Activated naive CD4-positive, alpha-beta T cell treated with anti-CD3 and anti-CD28 coated beads, Interleukin-2, amount 50 U/mL, for 72 hours (primary cell): ENCODE measurements around the gene COL4A5. TPM values are rescaled to one million over a fixed set of nuclear protein-coding genes. Genes with fewer than 3 reads are reported as not detected.
"Not testable (repeated sequence)": the region's sequence is repeated elsewhere in the genome, so short reads cannot be mapped to it uniquely, and the experiment has no call there.

Source experiments
- ATAC-seq, 2 donors: fragments of 150-1000 bp; cut with Tn5 transposase; 2 replicates each; pipeline ENCODE4 v1.10.0; 2021; ENCODE audit warnings: mild to moderate bottlenecking in 2 of 2, moderate library complexity in 2 of 2
- DNase-seq, 2 donors: peaks; one replicate each; pipeline ENCODE4 v3.0.0; 2021 to 2022; ENCODE audit warnings: low spot score in 2 of 2
- H3K27ac Mint-ChIP-seq, 2 donors: one replicate each; pipeline ENCODE4 v1.8.0; 2022; ENCODE audit warnings: mild to moderate bottlenecking in 2 of 2, mixed read lengths in 2 of 2
- H3K36me3 Mint-ChIP-seq, 2 donors: one replicate each; pipeline ENCODE4 v1.8.0; 2022; ENCODE audit warnings: mixed read lengths in 2 of 2
- H3K9me3 Mint-ChIP-seq, 2 donors: one replicate each; pipeline ENCODE4 v1.8.0; 2022; ENCODE audit warnings: mixed read lengths in 2 of 2
- total RNA-seq, 2 donors: library from RNA; stranded (reverse); gene quantifications; one replicate each; pipeline ENCODE4 v1.2.3, GENCODE V29; 2022

COL4A5 gene
- total RNA-seq, result not detected

- Mint-ChIP-seq H3K36me3 (no peaks in the 10 kb centered on the region), H3K27ac (no peak within 1 kb of the TSS), H3K9me3 (no peaks in the 10 kb centered on the region)
- ATAC-seq, result no peak
- no peak for DNase-seq
Measured at GRCh38 chrX:108439426-108439942, at the start of gene COL4A5. Gene COL4A5 (plus strand): TSS chrX:108439838. CDS start chrX:108440126, 288 bp downstream.

- not testable (repeated sequence) for H3K27ac Mint-ChIP-seq, H3K9me3 Mint-ChIP-seq, DNase-seq, H3K36me3 Mint-ChIP-seq, ATAC-seq
Measured at GRCh38 chrX:108390976-108391717, 48.5 kb upstream of the COL4A5 start.

GRCh38 chrX:108396188-108396891 is 43.3 kb upstream of the COL4A5 start:
- no peaks in the 10 kb centered on the region for H3K9me3 Mint-ChIP-seq
- DNase-seq, result no peak
- ATAC-seq, result no peak
- H3K36me3 Mint-ChIP-seq, result no peaks in the 10 kb centered on the region
- H3K27ac Mint-ChIP-seq, result no peak overlapping the region

- no peaks in the 10 kb centered on the region for H3K9me3 Mint-ChIP-seq
- ATAC-seq (no peak), DNase-seq (no peak)
Measured at GRCh38 chrX:108396986-108397385, 42.7 kb upstream of the COL4A5 start.

DNA sequence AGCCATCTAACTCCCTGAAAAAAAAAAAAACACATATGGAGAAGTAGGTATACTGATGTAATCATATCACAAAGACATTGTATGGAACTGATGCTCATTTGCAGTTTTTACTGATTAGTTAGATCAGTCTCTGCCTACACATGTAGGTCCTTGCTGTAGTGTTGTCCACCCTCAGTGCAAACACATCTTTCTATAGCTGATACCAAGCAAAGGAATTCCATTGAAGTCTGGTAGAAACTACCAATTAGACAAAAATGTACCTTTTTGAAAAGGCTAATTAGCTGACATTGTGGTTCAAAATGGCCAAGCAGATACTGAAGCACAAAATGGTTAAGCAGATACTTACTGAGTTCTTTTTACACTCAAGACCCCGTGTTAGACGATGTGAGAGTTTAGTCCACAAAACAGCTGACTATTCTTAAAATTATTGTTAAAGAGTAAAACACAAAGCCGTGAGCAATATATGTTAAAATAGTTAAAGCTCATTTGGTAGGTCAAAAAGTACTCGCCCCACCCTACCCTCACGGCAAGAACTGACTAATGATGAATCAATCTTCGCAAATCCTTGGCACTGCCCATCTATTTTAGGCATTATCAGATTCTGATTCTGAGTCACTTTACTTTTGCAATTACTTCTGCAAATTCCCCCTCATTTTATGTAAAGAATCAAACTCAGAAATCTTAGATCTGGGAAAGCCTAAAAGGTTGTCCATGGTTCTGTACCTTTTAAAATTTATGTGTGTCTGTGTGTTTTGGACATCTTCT is 41.8 kb upstream of the COL4A5 start:
- no peak overlapping the region for H3K27ac Mint-ChIP-seq
- no peaks in the 10 kb centered on the region for H3K36me3 Mint-ChIP-seq
- no peaks in the 10 kb centered on the region for H3K9me3 Mint-ChIP-seq
- DNase-seq, result no peak
- ATAC-seq, result no peak

More at GRCh38 chrX:108396986-108397385, 42.7 kb upstream of the COL4A5 start:
- Mint-ChIP-seq H3K27ac (no peak overlapping the region), H3K36me3 (no peaks in the 10 kb centered on the region)

GRCh38 chrX:108399418-108400165 is 40.0 kb upstream of the COL4A5 start:
- Mint-ChIP-seq H3K27ac (no peak overlapping the region), H3K36me3 (no peaks in the 10 kb centered on the region), H3K9me3 (no peaks in the 10 kb centered on the region)
- no peak for DNase-seq
- ATAC-seq, result no peak

DNA sequence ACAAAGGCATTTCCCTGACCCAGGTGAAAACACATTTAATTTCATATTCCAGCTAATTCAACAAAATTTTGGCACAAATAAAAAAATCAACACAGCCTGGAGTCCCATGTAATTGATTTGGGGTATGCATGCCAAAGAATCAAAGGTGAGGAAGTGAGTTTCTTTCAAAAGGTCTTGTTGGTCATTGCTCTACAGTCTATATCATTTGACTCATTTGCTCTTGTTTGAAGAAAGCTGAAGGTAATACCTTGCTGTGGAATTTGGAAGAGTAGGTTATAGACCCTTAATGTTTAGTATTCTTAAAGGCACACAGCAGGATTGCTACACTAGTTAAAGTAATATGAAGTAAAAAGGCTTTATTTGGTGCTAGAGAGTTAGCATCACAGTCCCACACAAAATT is 26.9 kb upstream of the COL4A5 start:
- Mint-ChIP-seq H3K27ac (no peak overlapping the region), H3K9me3 (no peaks in the 10 kb centered on the region), H3K36me3 (no peaks in the 10 kb centered on the region)
- DNase-seq (no peak), ATAC-seq (no peak)

GRCh38 chrX:108415146-108415545 is 24.5 kb upstream of the COL4A5 start:
- no peaks in the 10 kb centered on the region for H3K36me3 Mint-ChIP-seq
- DNase-seq, result no peak
- no peak overlapping the region for H3K27ac Mint-ChIP-seq
- ATAC-seq, result no peak
- H3K9me3 Mint-ChIP-seq, result no peaks in the 10 kb centered on the region

DNA sequence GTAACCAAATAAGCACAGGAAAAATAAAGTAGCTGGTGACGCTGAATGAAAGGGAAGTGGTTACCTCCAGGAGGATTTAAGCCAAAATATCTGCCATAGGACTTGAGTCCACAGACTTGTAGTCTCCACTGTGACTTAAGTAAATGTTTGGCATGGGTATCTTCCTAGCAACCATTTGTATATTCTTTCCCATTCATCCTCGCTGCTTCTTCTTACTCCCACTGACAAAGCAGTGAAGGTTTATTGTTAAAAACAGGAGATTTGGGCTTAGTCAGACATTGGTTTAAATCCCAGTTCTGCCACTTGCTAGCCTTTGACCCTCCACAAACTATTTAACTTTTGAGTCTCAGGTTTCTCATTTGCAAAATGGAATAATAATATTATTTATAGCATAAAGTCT is 23.7 kb upstream of the COL4A5 start:
- ATAC-seq (no peak), DNase-seq (no peak)
- Mint-ChIP-seq H3K27ac (no peak overlapping the region), H3K9me3 (no peaks in the 10 kb centered on the region), H3K36me3 (no peaks in the 10 kb centered on the region)

GRCh38 chrX:108417257-108417656 is 22.4 kb upstream of the COL4A5 start:
- ATAC-seq (no peak), DNase-seq (no peak)
- Mint-ChIP-seq H3K27ac (no peak overlapping the region), H3K9me3 (no peaks in the 10 kb centered on the region), H3K36me3 (no peaks in the 10 kb centered on the region)

- no peaks in the 10 kb centered on the region for H3K36me3 Mint-ChIP-seq
- no peak overlapping the region for H3K27ac Mint-ChIP-seq
- no peak for ATAC-seq
- no peaks in the 10 kb centered on the region for H3K9me3 Mint-ChIP-seq
- no peak for DNase-seq
Measured at GRCh38 chrX:108419401-108419800, 20.2 kb upstream of the COL4A5 start.

DNA sequence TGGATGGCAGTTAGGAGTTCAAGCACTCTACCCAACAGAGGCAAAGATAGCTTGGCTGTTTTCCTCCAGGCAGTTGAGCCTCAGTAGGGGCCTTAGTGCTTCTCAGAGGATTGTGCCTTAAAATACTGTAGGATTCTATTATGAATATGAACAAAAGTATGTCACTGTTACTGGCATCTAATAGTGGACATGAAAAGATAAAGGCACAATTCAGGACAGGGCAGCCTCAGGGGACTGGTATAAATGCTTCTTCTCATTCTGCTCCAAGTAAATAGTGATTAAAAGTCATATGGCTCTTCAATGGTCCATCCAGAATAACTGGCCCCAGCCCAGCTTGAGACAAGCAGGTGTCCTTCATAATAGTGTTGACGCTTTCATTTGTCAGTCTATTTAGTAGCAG is 19.2 kb upstream of the COL4A5 start:
- no peak for DNase-seq
- Mint-ChIP-seq H3K9me3 (no peaks in the 10 kb centered on the region), H3K36me3 (no peaks in the 10 kb centered on the region), H3K27ac (no peak overlapping the region)
- ATAC-seq, result no peak

- H3K27ac Mint-ChIP-seq, result no peak overlapping the region
- ATAC-seq, result no peak
- H3K36me3 Mint-ChIP-seq, result no peaks in the 10 kb centered on the region
- DNase-seq, result no peak
- no peaks in the 10 kb centered on the region for H3K9me3 Mint-ChIP-seq
Measured at GRCh38 chrX:108426262-108426661, 13.4 kb upstream of the COL4A5 start.

- no peak for DNase-seq
- no peak overlapping the region for H3K27ac Mint-ChIP-seq
Measured at GRCh38 chrX:108435261-108435660, 4.4 kb upstream of the COL4A5 start.

DNA sequence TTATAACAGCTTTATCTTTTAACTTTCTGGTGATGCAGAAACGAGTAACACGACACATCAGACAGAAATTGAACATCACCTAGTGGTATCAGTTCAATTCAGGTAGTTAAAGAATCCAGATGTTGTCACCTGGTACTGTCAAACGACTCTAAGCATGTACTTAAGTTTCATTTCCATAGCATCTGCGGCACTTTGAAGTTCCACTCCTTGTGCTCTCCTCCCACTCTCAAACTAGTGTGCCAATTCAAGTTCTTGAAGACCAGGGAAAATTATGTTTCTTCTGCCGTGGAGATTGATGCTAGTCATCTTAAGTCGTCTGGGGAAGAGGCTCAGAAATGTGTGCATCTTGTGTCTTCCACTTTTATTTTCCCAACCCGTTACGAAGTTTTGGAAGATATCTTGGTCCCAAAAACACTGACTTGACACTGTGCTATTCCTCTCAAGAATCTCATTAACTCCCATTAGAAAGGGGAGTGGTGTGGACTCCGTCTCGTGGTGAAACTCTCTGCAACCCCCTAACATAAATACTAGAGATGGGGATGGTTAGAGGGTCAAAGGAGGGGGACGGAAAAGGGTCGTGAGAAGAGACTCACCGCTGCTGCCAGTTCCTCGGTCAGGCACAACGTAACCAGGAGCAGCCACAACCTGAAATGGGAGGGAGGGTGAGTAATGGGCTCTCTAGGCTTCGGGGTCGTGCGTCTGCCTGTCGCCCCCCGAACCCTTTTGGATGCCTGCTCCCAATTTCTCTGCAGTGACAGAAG is 2.1 kb upstream of the COL4A5 start:
- no peak overlapping the region for H3K27ac Mint-ChIP-seq
- ATAC-seq, result no peak
- DNase-seq, result no peak

More at GRCh38 chrX:108435261-108435660, 4.4 kb upstream of the COL4A5 start:
- no peaks in the 10 kb centered on the region for H3K36me3 Mint-ChIP-seq
- no peaks in the 10 kb centered on the region for H3K9me3 Mint-ChIP-seq
- ATAC-seq, result no peak

DNA sequence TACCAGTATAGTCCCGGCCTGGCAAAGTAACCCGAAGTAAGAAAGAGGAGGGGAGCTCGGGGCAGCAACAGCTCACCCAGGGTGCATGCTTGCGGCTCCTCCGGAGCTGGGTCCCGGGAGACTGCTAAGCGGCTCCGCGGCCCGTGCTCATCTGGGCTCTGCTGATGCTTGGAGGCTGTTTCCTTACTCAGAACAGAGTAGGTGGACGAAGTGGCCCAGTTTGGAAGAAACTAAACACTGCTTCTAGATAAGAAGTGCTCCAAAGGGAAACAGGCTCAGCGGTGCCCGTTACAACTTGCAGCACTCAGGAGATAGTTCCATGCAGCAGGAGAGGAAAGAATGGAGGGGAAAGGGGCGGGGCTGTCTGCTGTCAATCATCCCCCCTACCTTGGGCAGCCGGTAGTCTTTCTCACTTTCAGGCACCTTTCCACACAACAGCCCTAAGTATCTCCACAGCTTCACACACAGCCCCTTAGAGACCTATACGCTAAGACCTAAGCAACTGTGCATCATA is 1.5 kb upstream of the COL4A5 start, which contains the start of gene COL4A6:
Gene COL4A6 (minus strand): TSS at position 313 of the 514 bp plus-strand sequence. CDS start 226 bp downstream, at position 87.
- H3K36me3 Mint-ChIP-seq, result no peaks in the 10 kb centered on the region
- ATAC-seq (no peak), DNase-seq (no peak)
- no peaks in the 10 kb centered on the region for H3K9me3 Mint-ChIP-seq
- H3K27ac Mint-ChIP-seq, result no peak within 1 kb of the TSS

More for the DNA sequence above, 2.1 kb upstream of the COL4A5 start:
- Mint-ChIP-seq H3K36me3 (no peaks in the 10 kb centered on the region), H3K9me3 (no peaks in the 10 kb centered on the region)
